NCI-H146 treated with DMSO at 0.1 percent for 48 hours (cell line): Measurements from ENCODE around the gene PTPRC.
"Not testable (repeated sequence)": the region's sequence is repeated elsewhere in the genome, so short reads cannot be mapped to it uniquely, and the experiment has no call there.

Experiments
- DNase-seq: peaks from one replicate; lab custom pipeline; 2025; ENCODE audit not compliant: unreplicated experiment; lab: John Stamatoyannopoulos, UW

The PTPRC gene

GRCh38 chr1:198638894-198639635 lies at the start of gene PTPRC:
TSS of gene PTPRC (plus strand) at chr1:198639040. CDS start at chr1:198639269, 229 bp downstream.
- DNase-seq, result no peak

- DNase-seq, result no peak
These were observed 48.4 kb upstream of the PTPRC start for GRCh38 chr1:198590454-198590853.

- no peak for DNase-seq
These were observed 43.1 kb upstream of the PTPRC start for GRCh38 chr1:198595765-198596164.

- no peak for DNase-seq
These were observed 41.0 kb upstream of the PTPRC start for GRCh38 chr1:198597690-198598430.

GRCh38 chr1:198598796-198599321 lies 40.0 kb upstream of the PTPRC start:
- DNase-seq, result peak; percentile 39

GRCh38 chr1:198599749-198600148 lies 39.1 kb upstream of the PTPRC start:
- no peak for DNase-seq

- no peak for DNase-seq
These were observed 37.9 kb upstream of the PTPRC start for GRCh38 chr1:198600906-198601305.

- DNase-seq, result not testable (repeated sequence)
These were observed 37.5 kb upstream of the PTPRC start for GRCh38 chr1:198601310-198601709.

GRCh38 chr1:198601936-198602889 lies 36.6 kb upstream of the PTPRC start:
- no peak for DNase-seq

GRCh38 chr1:198604975-198605374 lies 33.9 kb upstream of the PTPRC start:
- DNase-seq, result no peak

- no peak for DNase-seq
These were observed 33.4 kb upstream of the PTPRC start for GRCh38 chr1:198605406-198605805.

GRCh38 chr1:198606020-198606438 lies 32.8 kb upstream of the PTPRC start:
- DNase-seq, result no peak

GRCh38 chr1:198607714-198608113 lies 31.1 kb upstream of the PTPRC start:
- DNase-seq, result no peak

- DNase-seq, result no peak
These were observed 28.5 kb upstream of the PTPRC start for GRCh38 chr1:198610362-198610761.

GRCh38 chr1:198611219-198611618 lies 27.6 kb upstream of the PTPRC start:
- no peak for DNase-seq

GRCh38 chr1:198612471-198613260 lies 26.2 kb upstream of the PTPRC start:
- no peak for DNase-seq

- no peak for DNase-seq
These were observed 21.4 kb upstream of the PTPRC start for GRCh38 chr1:198617406-198617805.

GRCh38 chr1:198619375-198620140 lies 19.3 kb upstream of the PTPRC start:
- DNase-seq, result no peak

GRCh38 chr1:198620218-198620617 lies 18.6 kb upstream of the PTPRC start:
- DNase-seq, result no peak
